Spleen (tissue), 13 donors: ENCODE results near the gene FNDC3A. TPM values are rescaled to one million over a fixed set of nuclear protein-coding genes. Genes with fewer than 3 reads are reported as not detected.
A peak's percentile ranks its signal among the peaks of the same experiment; 100 is the strongest.

Experiments
- DNase-seq: peaks from one replicate; pipeline ENCODE4 v3.0.0-alpha.2; 2020
- H3K27ac ChIP-seq, 8 donors: fragments of 200-600 bp; sonication (generic) in 7 of 8; 1 replicate in 4 of 8; 2 replicates in 4 of 8; pipeline versions ENCODE4 v1.5.0 to v1.8.0; 2016 to 2021; ENCODE audit warnings: inconsistent platforms in 4 of 8, mild to moderate bottlenecking in 4 of 8, moderate library complexity in 1 of 8
- H3K27me3 ChIP-seq, 7 donors: fragments of 200-600 bp; sonication (generic) in 6 of 7; replicated peaks in 1 of 7; 1 replicate in 4 of 7; 2 replicates in 3 of 7; pipeline versions ENCODE4 v1.5.0 to v1.8.0; 2016 to 2021; ENCODE audit warnings: inconsistent platforms in 3 of 7, mild to moderate bottlenecking in 1 of 7
- H3K36me3 ChIP-seq, 6 donors: fragments of 200-600 bp; sonication (generic) in 5 of 6; 1 replicate in 4 of 6; 2 replicates in 2 of 6; pipeline versions ENCODE4 v1.5.0 to v1.8.0; 2016 to 2021; ENCODE audit warnings: inconsistent platforms in 2 of 6
- H3K4me1 ChIP-seq, 6 donors: fragments of 200-600 bp; sonication (generic) in 5 of 6; 1 replicate in 3 of 6; 2 replicates in 3 of 6; pipeline versions ENCODE4 v1.5.0 to v1.8.0; 2016 to 2021; ENCODE audit warnings: inconsistent platforms in 3 of 6
- H3K4me3 ChIP-seq, 8 donors: fragments of 200-600 bp; sonication (generic) in 7 of 8; 1 replicate in 4 of 8; 2 replicates in 4 of 8; pipeline versions ENCODE4 v1.5.0 to v1.8.0; 2016 to 2021; ENCODE audit warnings: inconsistent platforms in 4 of 8, mild to moderate bottlenecking in 4 of 8, moderate library complexity in 2 of 8
- H3K9me3 ChIP-seq, 8 donors: fragments of 200-600 bp; sonication (generic) in 7 of 8; 1 replicate in 4 of 8; 2 replicates in 4 of 8; pipeline versions ENCODE4 v1.5.0 to v1.8.0; 2016 to 2021; ENCODE audit warnings: inconsistent platforms in 4 of 8
- POLR2A ChIP-seq, 3 donors: fragments of 450-650 bp; IDR thresholded peaks; one replicate each; pipeline ENCODE4 v1.5.1; 2017; ENCODE audit warnings: antibody characterized with exemption in 3 of 3, mild to moderate bottlenecking in 1 of 3
- POLR2AphosphoS5 ChIP-seq, 3 donors: sonication (generic); formaldehyde crosslinking; IDR thresholded peaks; one replicate each; pipeline ENCODE4 v1.5.1; 2017; ENCODE audit warnings: antibody characterized with exemption in 3 of 3
- WGBS, 5 donors: extraction: QIAGEN DNeasy Blood & Tissue Kit in 3 of 5; methylation state at CpG; one replicate each; pipeline versions ENCODE4 v1.1.5 to v1.1.7; 2013 to 2018; 5-methylcytosine and 5-hydroxymethylcytosine counted together
- intact Hi-C: fragments of 100-400 bp; cut with DNase I; formaldehyde crosslinking; loops from one replicate; pipeline ENCODE4 v1.15.0; 2023; ENCODE audit warnings: low total_unique reads
- long read RNA-seq, 2 donors: transcript quantifications; one replicate each; lab custom pipeline, GENCODE V29; 2026
- polyA plus RNA-seq, 3 donors: library from polyadenylated mRNA; stranded (reverse); fragments of 200-250 nt; gene quantifications; one replicate each; pipeline ENCODE4 v1.2.1, GENCODE V29; 2013
- total RNA-seq, 7 donors: library from RNA; depleted of rRNA in 3 of 7; stranded (reverse); fragments of >200 nt in 3 of 7; fragmentation: NEBNext Ultra II Directional in 4 of 7; extraction: Animal tissue kit (Norgen Biotek cat#: 25700) in 4 of 7; gene quantifications; one replicate each; pipeline versions ENCODE4 v1.1.0 to v1.2.1, GENCODE V29; 2016 to 2021
- TF ChIP-seq, protein P1 (sequence below), 11 experiments: fragments of 200-600 bp in 7 of 11; fragments of 450-650 bp in 4 of 11; sonication (generic) in 4 of 11; IDR thresholded peaks in 8 of 11; conservative IDR thresholded peaks in 3 of 11; 1 replicate in 7 of 11; 2 replicates in 4 of 11; pipeline versions ENCODE4 v1.4.0 to v1.8.0; 2016 to 2021; ENCODE audit warnings: antibody characterized with exemption in 11 of 11, inconsistent platforms in 4 of 11, mild to moderate bottlenecking in 1 of 11
- donor health status: healthy with polysubstance abuse.
- donor health status: DM: no; HTN: no; CAD: no; lungs with moderate emphysema.
- donor health status: DM: no; HTN: no; CAD: no.
- donor health status: Bipolar disorder and iron deficiency.
- donor health status: healthy.
- donor health status: DM: no; HTN: no; CAD: no.
- donor health status: DM: yes; HTN: yes; CAD: no.

FNDC3A gene, protein sequence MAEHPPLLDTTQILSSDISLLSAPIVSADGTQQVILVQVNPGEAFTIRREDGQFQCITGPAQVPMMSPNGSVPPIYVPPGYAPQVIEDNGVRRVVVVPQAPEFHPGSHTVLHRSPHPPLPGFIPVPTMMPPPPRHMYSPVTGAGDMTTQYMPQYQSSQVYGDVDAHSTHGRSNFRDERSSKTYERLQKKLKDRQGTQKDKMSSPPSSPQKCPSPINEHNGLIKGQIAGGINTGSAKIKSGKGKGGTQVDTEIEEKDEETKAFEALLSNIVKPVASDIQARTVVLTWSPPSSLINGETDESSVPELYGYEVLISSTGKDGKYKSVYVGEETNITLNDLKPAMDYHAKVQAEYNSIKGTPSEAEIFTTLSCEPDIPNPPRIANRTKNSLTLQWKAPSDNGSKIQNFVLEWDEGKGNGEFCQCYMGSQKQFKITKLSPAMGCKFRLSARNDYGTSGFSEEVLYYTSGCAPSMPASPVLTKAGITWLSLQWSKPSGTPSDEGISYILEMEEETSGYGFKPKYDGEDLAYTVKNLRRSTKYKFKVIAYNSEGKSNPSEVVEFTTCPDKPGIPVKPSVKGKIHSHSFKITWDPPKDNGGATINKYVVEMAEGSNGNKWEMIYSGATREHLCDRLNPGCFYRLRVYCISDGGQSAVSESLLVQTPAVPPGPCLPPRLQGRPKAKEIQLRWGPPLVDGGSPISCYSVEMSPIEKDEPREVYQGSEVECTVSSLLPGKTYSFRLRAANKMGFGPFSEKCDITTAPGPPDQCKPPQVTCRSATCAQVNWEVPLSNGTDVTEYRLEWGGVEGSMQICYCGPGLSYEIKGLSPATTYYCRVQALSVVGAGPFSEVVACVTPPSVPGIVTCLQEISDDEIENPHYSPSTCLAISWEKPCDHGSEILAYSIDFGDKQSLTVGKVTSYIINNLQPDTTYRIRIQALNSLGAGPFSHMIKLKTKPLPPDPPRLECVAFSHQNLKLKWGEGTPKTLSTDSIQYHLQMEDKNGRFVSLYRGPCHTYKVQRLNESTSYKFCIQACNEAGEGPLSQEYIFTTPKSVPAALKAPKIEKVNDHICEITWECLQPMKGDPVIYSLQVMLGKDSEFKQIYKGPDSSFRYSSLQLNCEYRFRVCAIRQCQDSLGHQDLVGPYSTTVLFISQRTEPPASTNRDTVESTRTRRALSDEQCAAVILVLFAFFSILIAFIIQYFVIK
- total RNA-seq (10 to 100 TPM; 45.3 to 83.7 (median 56.5) TPM), polyA plus RNA-seq (10 to 100 TPM; 11.2 to 16.1 (median 13.3) TPM)
- long read RNA-seq, donor 1 = 0 reads
- long read RNA-seq, donor 2, full-length matches to known transcripts = 2 of 2 reads
- long read RNA-seq, donor 2, partial matches to known transcripts = 0 of 2 reads
- long read RNA-seq, donor 2, other reads (novel, unspliced or antisense) = 0 of 2 reads

DNA sequence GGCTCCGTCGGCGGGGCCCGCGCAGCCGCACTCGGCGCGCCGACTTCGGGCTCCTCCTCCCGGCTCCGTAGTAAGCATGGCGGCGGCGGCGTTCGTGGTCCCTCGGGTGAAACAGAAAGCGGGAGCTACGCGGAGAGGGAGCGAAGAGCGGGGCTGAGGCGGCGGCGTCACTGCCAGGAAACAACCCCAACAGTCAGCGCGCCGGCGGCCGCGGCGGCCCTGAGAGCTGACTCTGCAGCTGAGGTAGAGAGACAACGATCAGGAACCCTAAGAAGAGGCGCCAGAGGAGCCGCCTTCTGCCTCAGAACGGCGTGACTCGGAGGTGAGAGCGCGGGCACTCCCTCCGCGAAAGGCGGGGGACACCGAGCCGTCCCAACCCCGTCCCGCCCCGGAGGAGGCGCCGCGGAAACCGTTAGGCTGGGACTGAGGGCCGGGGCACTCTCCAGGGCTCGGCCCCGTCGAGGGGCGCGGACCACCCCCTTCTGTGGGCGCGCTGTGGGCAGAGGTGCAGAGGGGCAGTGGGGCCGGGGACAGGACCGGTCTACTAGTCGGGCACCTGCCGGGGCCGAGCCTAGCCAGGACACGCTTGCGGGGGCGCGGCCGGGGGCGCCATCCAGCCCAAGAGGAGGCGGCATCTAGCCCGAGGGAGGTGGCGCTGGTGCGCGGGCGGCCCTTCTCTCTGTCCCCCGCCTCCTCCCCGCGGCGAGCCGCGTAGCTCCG lies at the start of gene FNDC3A:
TSS of gene FNDC3A (plus strand) at position 57 of the 720 bp plus-strand sequence. CDS start 30,279 bp downstream, outside the sequence.
- Histone ChIP-seq H3K36me3 (no peaks in the 10 kb centered on the region), H3K27ac (peak within 1 kb of the TSS; percentile 99 to 100 (median 100)), H3K4me3 (peak within 1 kb of the TSS; percentile 69 to 86 (median 76)), H3K27me3 (no peaks in the 10 kb centered on the region), H3K4me1 (peaks cover 26 to 56% (median 47%) of the 10 kb centered on the region in 6 donors), H3K9me3 (peaks cover 0 to 27% (median 25%) of the 10 kb centered on the region in 8 donors)
- intact Hi-C loops = no loop called here
- 0 to 1% (median 1%) methylated on average over 32 to 86 of the region's 86 CpGs for WGBS, 5 donors
- peak; percentile 97 for DNase-seq
- peak; percentile 79 to 92 (median 88) for TF ChIP-seq POLR2AphosphoS5 (IDR thresholded peaks at IDR 0.05)
- TF ChIP-seq, protein P1, sequence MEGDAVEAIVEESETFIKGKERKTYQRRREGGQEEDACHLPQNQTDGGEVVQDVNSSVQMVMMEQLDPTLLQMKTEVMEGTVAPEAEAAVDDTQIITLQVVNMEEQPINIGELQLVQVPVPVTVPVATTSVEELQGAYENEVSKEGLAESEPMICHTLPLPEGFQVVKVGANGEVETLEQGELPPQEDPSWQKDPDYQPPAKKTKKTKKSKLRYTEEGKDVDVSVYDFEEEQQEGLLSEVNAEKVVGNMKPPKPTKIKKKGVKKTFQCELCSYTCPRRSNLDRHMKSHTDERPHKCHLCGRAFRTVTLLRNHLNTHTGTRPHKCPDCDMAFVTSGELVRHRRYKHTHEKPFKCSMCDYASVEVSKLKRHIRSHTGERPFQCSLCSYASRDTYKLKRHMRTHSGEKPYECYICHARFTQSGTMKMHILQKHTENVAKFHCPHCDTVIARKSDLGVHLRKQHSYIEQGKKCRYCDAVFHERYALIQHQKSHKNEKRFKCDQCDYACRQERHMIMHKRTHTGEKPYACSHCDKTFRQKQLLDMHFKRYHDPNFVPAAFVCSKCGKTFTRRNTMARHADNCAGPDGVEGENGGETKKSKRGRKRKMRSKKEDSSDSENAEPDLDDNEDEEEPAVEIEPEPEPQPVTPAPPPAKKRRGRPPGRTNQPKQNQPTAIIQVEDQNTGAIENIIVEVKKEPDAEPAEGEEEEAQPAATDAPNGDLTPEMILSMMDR (IDR thresholded peaks at IDR 0.05 in 8 of 11, conservative IDR thresholded peaks at IDR 0.05 in 3 of 11) = peak in 5 of 11 experiments; percentile 15 to 38 (median 19)
- peak in 1 of 3 donors; percentile 31 for TF ChIP-seq POLR2A (IDR thresholded peaks at IDR 0.05)

DNA sequence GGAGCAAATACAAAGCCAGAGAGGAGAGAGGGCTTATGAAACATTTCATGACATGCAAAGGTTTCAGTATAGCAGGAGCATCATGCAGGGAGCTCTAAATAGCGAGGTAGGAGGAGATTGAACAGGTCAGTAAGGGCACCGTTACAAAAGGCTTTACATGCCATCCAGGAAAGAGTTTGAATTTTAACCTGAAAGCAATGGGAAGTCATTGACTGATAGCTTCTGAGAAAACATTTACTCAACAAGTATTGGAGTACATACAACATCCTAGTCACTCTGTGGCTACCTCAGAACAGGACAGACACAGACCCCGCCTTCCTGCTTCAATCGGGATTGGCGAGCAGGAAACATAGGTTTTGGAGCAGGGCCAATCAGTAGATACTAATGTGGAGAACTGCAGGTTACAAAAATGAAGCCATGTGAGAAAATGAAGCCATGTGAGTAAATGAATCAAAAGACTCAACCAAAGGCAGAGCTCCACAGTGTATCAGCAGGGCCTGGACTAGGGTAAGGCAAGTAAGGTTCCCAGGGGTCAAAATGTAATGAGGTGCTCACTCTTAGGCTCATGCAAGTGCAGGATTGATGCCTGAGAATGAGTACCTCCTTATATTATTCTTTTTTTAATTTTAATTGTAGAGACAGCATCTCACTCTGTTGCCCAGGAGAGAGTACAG lies 46.8 kb upstream of the FNDC3A start:
- no peak overlapping the region for H3K27ac ChIP-seq
- intact Hi-C loops = no loop called here
- H3K4me1 ChIP-seq = no peaks in the 10 kb centered on the region
- H3K4me3 ChIP-seq = no peak overlapping the region
- no peak for TF ChIP-seq POLR2AphosphoS5 (IDR thresholded peaks at IDR 0.05)
- no peak for TF ChIP-seq POLR2A (IDR thresholded peaks at IDR 0.05)
- TF ChIP-seq, protein P1 (IDR thresholded peaks at IDR 0.05 in 8 of 11, conservative IDR thresholded peaks at IDR 0.05 in 3 of 11) = no peak
- no peaks in the 10 kb centered on the region for H3K36me3 ChIP-seq
- 72 to 92% (median 79%) methylated on average over 5 of the region's 5 CpGs for WGBS, 5 donors
- DNase-seq = no peak
- H3K27me3 ChIP-seq = no peaks in the 10 kb centered on the region
- peaks cover 0 to 9% (median 0%) of the 10 kb centered on the region in 8 donors for H3K9me3 ChIP-seq

DNA sequence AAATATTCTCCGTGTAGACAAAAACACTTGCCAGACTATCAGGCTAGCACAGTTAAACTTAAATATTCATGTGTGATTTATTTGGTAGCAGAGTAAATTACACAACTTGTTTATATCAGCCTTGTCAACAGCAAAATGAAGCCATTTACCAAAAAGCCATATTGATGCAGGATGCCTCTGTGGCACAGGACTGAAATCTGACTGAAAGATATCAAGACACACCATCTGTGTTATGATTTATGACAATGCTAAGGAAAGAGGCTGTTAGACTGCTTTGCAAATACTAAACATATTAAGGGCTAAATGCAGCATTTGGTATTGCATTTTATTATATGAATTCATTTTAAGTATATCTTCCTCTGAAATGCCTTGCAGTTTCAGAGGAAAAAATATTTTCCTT lies 44.8 kb upstream of the FNDC3A start:
- Histone ChIP-seq H3K4me1 (no peaks in the 10 kb centered on the region), H3K4me3 (no peak overlapping the region), H3K9me3 (peaks cover 0 to 18% (median 0%) of the 10 kb centered on the region in 8 donors), H3K36me3 (no peaks in the 10 kb centered on the region), H3K27ac (no peak overlapping the region), H3K27me3 (no peaks in the 10 kb centered on the region)
- 32 to 67% (median 47%) methylated on average over 1 of the region's 1 CpG for WGBS, 5 donors
- DNase-seq = no peak
- intact Hi-C loops = no loop called here
- TF ChIP-seq POLR2AphosphoS5 (IDR thresholded peaks at IDR 0.05) (no peak), POLR2A (IDR thresholded peaks at IDR 0.05) (no peak)
- TF ChIP-seq, protein P1 (IDR thresholded peaks at IDR 0.05 in 8 of 11, conservative IDR thresholded peaks at IDR 0.05 in 3 of 11) = no peak
